HG02943 (cell line): ENCODE data around the gene GAL3ST1.

Experiments used
- ATAC-seq: cut with Tn5 transposase; IDR thresholded peaks from one replicate; pipeline ENCODE4 v1.9.1; 2021; ENCODE audit warnings: mild to moderate bottlenecking, low read depth, moderate library complexity; ENCODE audit not compliant: unreplicated experiment

The GAL3ST1 gene

GRCh38 chr22:30538280-30538679, 36.2 kb downstream of the GAL3ST1 start:
- no peak for ATAC-seq

DNA sequence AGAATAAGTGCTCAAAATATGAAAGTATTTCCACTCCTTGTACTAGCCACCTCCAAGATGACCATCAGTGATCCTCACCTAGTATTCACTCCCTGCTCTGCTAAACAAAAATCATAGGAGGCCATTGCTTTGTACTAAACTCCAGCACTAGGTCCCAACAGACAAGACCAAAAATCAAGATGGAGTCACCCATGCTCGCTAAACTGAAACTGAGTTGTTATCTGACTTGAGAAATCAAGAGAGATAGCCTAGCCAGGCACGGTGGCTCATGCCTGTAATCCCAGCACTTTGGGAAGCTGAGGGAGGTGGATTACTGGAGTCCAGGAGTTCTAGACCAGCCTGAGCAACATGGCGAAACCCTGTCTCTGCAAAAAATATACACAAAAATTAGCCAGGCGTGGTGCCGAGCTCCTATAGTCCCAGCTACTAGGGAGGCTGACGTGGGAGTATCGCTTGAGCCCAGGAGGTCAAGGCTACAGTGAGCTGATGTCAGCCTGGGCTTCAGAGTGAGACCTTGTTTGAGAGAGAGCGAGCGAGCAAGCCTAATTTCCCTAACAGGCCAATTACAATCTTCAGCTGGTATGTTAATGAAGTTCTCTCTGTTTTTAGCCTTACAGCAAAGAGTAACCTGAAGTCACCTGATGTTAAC, 37.3 kb downstream of the GAL3ST1 start:
- no peak for ATAC-seq

DNA sequence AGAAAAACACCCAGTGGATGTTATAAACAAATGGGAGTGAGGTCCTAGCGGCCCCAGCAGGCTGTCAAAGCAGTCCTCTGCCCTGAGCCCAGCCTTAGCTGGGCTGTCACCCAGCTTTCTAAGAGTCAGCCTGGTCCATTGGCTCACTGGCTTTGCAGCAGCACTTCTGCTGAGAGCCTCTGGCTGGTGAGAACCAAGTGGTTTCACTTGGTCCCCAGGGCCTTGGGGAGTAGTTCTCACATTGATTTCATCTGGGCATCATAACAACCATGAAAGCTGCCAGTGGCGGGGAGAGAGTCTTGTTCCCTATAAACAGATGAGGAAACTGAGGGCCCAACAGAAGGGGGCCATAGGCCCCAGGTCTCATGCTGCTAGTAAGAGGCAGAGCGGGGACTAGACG, 39.3 kb downstream of the GAL3ST1 start:
- ATAC-seq = no peak

- ATAC-seq = no peak
Measured at GRCh38 chr22:30531651-30532608, 42.5 kb downstream of the GAL3ST1 start.

DNA sequence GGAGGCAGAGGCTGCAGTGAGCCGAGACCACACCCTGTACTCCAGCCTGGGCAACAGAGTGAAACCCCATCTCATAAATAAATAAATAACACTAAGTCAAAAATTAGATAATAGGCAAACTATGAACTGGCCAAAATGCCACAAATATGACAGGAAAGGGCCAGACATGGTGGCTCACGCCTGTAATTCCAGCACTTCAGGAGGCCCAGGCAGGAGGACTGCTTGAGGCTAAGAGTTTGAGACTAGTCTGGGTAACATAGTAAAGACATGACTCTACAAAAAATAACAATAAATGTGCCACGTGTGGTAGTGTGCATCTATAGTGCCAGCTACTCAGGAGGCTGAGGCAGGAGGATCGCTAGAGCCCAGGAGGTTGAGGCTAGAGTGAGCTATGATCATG, 47.8 kb downstream of the GAL3ST1 start:
- ATAC-seq = no peak

GRCh38 chr22:30523646-30524489, 50.6 kb downstream of the GAL3ST1 start:
- ATAC-seq = no peak

DNA sequence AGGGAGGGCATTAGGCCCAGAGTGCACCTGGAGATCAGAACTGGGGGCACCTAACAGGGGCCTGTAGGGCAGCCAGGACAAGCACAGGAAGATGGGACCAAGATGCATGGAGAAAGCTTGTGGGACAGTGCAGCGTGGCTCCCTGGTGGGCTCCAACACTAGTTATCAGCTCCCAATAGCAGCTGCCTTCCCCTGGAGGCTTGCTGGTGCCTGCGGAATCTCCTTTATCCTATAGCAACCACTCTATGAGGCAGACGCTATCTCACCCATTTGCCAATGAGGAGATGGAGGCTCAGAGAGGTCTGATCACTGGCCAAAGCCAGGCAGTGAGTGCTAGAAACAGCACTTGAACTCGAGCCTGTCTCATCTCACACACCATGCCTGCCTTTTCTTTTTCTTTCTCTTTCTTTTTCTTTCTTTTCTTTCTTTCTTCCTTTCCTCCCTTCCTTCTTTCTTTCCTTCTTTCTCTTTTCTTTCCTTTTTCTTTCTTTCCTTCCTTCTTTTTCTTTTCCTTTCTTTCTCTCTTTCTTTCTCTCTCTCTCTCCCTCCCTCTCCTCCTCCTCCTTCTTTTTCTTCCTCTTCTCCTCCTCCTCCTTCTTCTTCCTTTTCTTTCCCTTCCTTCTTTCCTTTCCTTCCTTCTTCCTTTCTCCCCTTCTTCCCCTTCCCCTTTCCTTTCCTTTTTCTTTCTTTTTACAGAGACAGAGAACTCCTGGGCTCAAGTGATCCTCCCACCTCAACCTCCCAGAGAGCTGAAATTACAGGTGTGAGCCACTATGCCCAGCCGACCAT, 52.9 kb downstream of the GAL3ST1 start:
- no peak for ATAC-seq

DNA sequence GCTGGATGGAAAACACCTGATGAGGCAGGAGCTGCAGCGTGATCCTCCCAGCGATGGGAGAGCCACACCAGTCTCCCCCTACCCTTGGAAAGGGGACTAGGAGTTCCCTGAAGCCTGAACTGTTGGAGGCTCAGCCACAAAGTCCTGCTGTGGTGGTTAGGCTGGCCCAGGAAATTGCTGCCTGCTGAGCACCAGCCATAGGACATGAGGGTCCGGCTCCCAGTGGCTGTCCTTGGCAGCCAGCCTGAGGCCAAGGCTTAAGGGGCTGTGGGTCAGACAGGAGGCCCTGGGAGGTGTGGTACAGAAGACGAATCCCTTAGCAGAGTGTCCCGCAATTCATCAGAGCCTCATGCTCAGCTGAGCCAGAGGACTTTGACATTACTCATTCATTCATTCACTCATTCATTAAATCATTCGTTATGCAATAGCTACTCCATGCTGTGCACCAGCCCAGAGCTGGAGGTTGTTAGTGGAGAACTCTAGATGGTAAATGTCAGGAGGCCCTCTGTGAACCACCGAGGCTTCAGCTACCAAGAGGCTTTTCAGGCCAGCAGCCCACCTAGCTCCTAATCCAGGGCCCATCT, 54.5 kb downstream of the GAL3ST1 start:
- no peak for ATAC-seq

DNA sequence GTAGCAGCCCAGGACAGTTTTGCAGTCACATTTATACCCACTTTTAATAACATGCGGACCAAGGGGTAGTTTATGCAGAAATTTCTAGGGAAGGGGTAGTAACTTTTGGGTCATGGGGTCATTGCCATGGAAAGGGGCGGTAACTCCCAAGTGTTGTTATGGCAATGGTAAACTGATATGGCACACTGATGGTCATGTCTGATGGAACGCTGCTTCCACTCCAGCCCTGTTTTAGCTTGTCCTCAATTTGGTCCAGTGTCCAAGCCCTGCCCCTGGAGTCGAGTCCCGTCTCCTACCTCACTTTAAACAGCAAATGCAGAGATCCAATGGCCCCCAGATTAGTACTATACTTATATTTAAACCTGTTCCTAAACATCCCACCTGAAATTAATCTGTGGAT, 57.7 kb downstream of the GAL3ST1 start:
- no peak for ATAC-seq

DNA sequence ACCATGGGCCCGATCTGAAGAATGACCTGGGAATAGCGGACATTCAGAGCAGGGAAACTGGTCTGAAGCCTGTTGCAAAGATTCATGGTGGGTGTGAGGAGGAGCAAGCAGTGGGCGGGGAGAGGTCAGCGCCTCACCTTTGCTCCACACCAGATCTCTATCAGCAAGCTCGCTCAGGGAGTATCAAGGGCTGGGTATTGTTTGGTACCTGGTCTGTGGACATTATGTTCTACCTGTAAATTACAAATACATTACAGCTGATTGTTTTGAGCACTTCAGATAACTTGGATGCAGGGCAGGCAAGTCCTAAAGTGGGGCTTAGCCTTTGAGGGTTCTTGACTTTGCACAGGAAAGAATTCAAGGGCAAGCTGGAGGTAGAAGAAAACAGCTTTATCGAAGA, 58.2 kb downstream of the GAL3ST1 start:
- ATAC-seq = no peak

- ATAC-seq = no peak
Measured at GRCh38 chr22:30514252-30514651, 60.2 kb downstream of the GAL3ST1 start.

DNA sequence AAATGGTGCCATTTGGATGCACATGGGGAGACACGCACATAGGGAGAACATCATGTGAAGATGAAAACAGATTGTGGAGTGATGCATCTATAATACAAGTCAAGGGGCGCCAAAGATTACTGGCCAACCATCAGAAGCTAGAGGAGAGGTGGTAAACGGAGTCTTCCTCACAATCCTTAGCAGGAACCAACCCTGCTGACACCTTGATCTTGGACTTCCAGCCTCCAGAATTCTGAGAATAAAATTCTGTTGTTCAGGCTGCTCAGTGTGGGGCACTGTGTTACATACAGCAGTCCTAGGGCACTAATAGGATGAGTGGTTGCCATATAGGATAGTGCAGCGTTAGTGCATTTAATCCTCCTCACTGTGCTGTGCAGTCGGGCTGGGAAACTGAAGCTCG, 61.0 kb downstream of the GAL3ST1 start:
- ATAC-seq = no peak

GRCh38 chr22:30511911-30512310, 62.6 kb downstream of the GAL3ST1 start:
- ATAC-seq = no peak

- ATAC-seq = no peak
Measured at GRCh38 chr22:30511109-30511508, 63.4 kb downstream of the GAL3ST1 start.

- ATAC-seq = no peak
Measured at GRCh38 chr22:30508216-30508615, 66.2 kb downstream of the GAL3ST1 start.

DNA sequence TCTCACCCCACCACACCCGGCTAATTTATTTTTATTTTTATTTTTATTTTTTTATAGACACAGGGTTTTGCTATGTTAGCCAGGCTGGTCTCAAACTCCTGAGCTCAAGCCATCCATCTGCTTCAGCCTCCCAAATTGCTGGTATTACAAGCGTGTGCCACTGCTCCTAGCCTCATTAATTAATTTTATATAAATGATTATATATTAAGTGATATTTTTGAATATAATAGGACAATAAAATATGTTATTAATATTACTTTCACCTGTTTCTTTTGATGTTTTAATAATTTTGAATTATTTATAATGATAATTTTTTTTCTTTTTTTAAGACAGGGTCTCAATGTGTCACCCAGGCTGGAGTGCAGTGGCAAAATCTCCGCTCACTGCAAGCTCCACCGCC, 66.8 kb downstream of the GAL3ST1 start:
- no peak for ATAC-seq

DNA sequence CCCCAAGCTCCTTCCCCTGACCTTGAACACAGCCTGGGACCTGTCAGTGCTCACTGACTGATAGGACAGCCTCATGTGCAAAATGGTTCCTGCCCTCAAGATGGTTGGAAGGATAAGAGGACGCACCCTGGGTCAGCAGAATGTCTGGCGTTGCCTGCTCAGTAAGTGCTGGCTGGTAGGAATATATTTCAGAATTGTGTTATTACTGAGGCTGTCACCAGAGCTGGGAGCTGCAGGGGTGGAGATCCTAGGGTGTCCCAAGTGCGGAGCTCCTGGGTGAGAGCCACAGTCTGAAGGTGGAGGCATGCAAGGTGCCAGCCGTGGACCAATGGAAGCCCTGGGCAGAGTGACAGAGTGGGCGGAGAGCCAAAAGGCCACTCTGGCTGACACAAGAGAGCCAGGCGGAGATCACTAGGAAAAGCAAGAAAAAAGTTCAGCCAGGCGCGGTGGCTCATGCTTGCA, 67.9 kb downstream of the GAL3ST1 start:
- ATAC-seq = no peak
